DMS 273 (cell line): ENCODE data around the gene ZNF821.
"Not testable (repeated sequence)": the region's sequence is repeated elsewhere in the genome, so short reads cannot be mapped to it uniquely, and the experiment has no call there.

Experiments
- DNase-seq: peaks from one replicate; lab custom pipeline; 2025; ENCODE audit not compliant: unreplicated experiment; lab: John Stamatoyannopoulos, UW

Gene ZNF821

DNA sequence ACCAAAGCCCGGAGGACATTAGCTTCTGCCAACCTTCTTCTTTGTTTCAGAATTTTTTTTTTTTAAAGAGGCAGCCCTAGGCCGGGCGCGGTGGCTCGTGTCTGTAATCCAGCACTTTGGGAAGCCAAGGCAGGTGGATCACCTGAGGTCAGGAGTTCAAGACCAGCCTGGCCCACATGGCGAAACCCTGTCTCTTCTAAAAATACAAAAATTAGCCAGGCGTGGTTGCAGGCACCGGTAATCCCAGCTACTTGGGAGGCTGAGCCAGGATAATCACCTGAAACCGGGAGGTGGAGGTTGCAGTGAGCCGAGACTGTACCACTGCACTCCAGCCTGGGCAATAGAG is 66.9 kb downstream of the ZNF821 start:
- not testable (repeated sequence) for DNase-seq

DNA sequence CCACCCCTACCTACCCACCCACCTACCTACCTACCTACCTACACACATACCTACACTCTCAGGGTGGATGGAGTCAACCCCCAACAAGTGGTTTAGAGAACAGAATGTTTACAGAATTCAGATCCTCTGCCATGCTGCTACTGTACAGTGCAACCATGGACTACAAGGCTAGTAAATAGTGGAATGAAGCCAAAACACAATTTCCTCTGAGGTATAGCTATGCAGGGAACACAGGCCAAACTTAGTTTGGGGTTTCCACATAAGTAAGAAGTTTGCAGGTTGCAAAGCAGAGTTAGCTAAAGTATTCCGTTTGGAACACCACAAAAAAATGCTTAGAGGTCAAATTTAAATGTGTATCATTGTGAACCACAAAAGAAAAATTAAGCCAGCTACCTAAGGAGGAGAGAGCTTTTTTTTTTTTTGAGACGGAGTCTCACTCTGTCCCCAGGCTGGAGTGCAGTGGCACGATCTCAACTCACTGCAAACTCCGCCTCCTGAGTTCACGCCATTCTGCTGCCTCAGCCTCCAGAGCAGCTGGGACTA is 72.7 kb downstream of the ZNF821 start:
- DNase-seq = no peak

DNA sequence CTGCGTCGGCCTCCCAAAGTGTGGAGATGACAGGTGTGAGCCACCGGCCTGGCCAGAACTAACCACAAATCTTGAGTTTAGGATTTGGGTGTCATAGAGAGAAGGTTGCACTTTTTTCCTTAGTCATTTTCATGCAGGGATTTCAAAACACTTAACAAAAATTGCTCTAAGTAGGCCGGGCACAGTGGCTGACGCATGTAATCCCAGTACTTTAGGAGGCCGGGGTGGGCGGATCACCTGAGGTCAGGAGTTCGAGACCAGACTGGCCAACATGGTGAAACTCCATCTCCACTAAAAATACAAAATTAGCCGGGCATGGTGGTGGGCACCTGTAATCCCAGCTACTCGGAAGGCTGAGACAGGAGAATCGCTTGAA is 73.8 kb downstream of the ZNF821 start:
- DNase-seq = not testable (repeated sequence)
